ENCODE data around the gene USH1G.

The USH1G gene

DNA sequence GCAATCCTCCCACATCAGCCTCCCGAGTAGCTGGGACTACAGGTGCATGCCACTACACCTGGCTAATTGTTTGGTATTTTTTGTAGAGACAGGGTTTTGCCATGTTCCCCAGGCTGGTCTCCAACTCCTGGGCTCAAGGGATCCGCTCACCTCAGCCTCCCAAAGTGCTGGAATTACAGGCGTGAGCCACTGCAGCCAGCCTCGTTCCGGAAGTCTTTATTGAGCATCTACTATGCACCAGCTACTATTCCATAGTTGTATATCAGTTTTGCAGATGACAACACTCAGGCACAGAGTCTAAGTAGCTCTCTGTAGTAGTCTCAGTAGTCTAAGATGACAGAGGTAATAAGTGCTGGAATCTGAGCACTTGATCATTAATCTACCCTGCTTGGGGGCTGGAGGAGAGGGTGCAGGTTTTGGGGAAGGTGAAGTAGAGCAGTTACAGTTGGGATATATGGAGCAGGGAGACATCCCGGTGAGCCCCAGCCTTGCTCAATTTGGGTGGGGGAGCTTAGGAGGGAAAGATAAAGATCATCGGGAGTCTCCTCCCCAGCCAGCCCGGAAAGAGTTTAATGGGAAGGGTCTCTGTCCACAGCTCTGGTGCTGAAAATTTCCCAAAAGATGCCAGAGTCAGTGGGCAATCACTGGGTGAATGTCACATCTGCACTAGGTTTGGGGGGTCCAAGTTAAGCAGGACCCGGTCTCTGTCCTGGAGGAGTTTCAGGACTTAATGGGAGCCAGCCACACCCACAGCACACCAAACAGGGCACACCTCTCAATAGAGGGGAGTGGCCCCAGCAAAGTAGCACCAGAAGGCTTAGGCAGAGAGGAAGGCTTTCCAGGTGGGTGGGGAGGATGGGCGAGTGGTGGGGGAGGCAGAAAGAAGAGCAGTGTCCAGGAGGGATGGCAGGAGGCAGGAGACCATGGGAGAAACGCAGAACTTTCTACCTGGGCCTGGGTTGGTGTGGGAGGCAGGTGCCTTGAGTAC, 14.3 kb upstream of the USH1G start:
- TF ChIP-seq POLR2A (IDR thresholded peaks at IDR 0.05; ENCODE audit: extremely low read depth, insufficient read length) (no peak), MYC (IDR thresholded peaks at IDR 0.05; ENCODE audit: low read depth, low read length) (no peak)
- TF ChIP-seq, protein P1, sequence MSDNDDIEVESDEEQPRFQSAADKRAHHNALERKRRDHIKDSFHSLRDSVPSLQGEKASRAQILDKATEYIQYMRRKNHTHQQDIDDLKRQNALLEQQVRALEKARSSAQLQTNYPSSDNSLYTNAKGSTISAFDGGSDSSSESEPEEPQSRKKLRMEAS (IDR thresholded peaks at IDR 0.05; ENCODE audit: low read depth, low read length): no peak
- TF ChIP-seq, protein P2, sequence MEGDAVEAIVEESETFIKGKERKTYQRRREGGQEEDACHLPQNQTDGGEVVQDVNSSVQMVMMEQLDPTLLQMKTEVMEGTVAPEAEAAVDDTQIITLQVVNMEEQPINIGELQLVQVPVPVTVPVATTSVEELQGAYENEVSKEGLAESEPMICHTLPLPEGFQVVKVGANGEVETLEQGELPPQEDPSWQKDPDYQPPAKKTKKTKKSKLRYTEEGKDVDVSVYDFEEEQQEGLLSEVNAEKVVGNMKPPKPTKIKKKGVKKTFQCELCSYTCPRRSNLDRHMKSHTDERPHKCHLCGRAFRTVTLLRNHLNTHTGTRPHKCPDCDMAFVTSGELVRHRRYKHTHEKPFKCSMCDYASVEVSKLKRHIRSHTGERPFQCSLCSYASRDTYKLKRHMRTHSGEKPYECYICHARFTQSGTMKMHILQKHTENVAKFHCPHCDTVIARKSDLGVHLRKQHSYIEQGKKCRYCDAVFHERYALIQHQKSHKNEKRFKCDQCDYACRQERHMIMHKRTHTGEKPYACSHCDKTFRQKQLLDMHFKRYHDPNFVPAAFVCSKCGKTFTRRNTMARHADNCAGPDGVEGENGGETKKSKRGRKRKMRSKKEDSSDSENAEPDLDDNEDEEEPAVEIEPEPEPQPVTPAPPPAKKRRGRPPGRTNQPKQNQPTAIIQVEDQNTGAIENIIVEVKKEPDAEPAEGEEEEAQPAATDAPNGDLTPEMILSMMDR (IDR thresholded peaks at IDR 0.05; ENCODE audit: low read depth, low read length): no peak
- no peak for DNase-seq (ENCODE audit: low read depth)
- H3K4me3 ChIP-seq (ENCODE audit: low read depth, low read length): no peak overlapping the region

DNA sequence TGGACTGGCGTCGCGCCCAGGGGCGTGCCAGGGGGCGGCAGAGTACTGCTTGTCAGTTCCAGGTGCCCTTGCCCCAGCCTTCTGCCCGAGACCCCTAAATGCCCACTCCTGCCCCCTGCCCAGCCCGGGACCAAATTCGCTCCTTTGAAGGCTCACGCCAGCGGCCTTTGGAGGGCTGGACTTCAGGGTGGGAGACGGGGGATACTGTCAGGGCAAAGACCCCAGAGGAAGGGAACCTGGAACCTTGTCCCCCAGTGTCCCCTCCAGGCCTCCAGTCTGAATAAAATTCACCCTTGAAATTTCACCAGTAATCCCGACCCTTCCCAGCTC, 13.4 kb upstream of the USH1G start:
- H3K4me3 ChIP-seq (ENCODE audit: low read depth, low read length): no peak overlapping the region
- TF ChIP-seq POLR2A (IDR thresholded peaks at IDR 0.05; ENCODE audit: extremely low read depth, insufficient read length): no peak
- no peak for DNase-seq (ENCODE audit: low read depth)

DNA sequence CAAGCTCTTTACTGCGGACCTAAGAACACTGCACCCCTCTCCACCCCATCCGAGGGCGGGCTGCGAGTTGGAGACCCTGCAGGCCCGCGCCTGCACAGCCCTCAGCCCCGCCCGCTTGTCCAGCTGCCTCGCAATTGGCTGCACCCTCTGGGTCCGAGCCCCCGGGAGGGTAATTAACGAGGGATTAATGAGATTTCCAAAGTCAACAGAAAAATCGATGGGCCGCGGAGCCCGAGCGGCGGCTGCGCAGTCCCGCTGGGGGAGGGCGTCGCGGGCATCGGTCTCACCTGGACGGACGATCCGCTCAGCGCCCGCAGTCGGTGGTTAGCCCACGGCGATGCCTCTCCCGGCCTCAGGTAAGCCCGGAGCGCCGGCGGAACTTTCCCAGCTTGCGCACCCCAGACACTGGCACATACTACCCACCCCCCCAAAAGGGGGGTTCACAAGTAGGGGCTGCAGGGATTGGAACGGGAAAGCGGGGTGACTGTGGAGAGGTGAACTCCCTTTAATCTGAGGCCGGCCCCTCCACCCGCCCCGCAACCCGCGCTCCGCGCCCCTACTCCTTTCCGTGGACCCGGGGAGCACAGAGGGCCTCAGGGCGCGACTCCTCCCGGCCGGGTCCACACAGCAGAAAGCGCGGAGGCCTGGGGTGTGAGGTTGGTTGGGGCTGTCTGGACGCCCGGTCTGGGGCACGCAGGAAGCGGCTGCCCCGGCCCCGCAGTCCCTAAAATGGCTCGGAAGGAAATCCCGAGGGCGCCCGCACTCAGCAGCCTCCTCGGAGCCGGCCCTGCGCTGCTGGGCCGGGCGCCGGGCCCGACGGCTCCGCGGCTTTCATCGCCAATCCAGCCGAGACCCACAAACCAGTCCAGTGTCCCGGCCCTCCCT, 12.8 kb upstream of the USH1G start, which contains the start of gene OTOP3:
TSS of gene OTOP3 (plus strand) at position 314 of the 885 bp plus-strand sequence. CDS start at position 338, 24 bp downstream.
- DNase-seq (ENCODE audit: low read depth): no peak
- no peak within 1 kb of the TSS for H3K4me3 ChIP-seq (ENCODE audit: low read depth, low read length)
- TF ChIP-seq MYC (IDR thresholded peaks at IDR 0.05; ENCODE audit: low read depth, low read length) (no peak), POLR2A (IDR thresholded peaks at IDR 0.05; ENCODE audit: extremely low read depth, insufficient read length) (no peak)
- TF ChIP-seq, protein P2 (IDR thresholded peaks at IDR 0.05; ENCODE audit: low read depth, low read length): no peak
- TF ChIP-seq, protein P1 (IDR thresholded peaks at IDR 0.05; ENCODE audit: low read depth, low read length): no peak

DNA sequence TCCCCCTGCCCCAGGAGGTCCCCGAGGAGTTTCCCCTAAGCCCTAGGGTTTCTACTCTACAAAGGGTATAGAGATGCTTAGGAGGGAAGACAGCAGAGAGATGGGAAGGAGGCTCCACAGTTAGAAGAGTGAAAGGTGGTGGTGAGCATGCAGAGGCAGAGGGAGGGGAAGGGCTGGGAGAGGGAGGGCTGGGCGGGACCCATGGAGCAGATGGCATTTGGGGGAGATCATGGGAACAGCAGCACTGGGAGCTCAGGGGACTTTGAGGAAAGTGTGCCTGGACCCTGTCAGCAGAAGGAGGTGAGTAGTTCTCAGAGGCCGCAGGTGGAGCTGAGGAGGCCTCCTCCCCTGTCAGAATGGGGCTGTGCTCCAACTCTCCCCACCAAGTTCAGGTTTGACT, 12.0 kb upstream of the USH1G start:
- DNase-seq (ENCODE audit: low read depth): no peak
- TF ChIP-seq, protein P2 (IDR thresholded peaks at IDR 0.05; ENCODE audit: low read depth, low read length): no peak
- TF ChIP-seq, protein P1 (IDR thresholded peaks at IDR 0.05; ENCODE audit: low read depth, low read length): no peak
- TF ChIP-seq POLR2A (IDR thresholded peaks at IDR 0.05; ENCODE audit: extremely low read depth, insufficient read length) (no peak), MYC (IDR thresholded peaks at IDR 0.05; ENCODE audit: low read depth, low read length) (no peak)
- H3K4me3 ChIP-seq (ENCODE audit: low read depth, low read length): no peak overlapping the region

DNA sequence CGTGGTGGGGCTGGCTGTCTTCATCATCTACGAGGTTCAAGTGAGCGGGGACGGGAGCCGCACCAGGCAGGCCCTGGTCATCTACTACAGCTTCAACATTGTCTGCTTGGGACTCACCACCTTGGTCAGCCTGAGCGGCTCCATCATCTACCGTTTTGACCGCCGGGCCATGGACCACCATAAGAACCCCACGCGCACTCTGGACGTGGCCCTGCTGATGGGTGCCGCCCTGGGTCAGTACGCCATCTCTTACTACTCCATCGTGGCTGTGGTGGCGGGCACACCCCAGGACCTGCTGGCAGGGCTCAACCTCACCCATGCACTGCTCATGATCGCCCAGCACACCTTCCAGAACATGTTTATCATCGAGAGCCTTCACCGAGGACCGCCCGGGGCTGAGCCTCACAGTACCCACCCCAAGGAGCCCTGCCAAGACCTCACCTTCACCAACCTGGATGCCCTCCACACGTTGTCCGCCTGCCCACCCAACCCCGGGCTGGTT, 7.5 kb upstream of the USH1G start:
- no peak overlapping the region for H3K4me3 ChIP-seq (ENCODE audit: low read depth, low read length)
- no peak for DNase-seq (ENCODE audit: low read depth)
- TF ChIP-seq, protein P2 (IDR thresholded peaks at IDR 0.05; ENCODE audit: low read depth, low read length): no peak
- TF ChIP-seq, protein P1 (IDR thresholded peaks at IDR 0.05; ENCODE audit: low read depth, low read length): no peak
- TF ChIP-seq MYC (IDR thresholded peaks at IDR 0.05; ENCODE audit: low read depth, low read length) (no peak), POLR2A (IDR thresholded peaks at IDR 0.05; ENCODE audit: extremely low read depth, insufficient read length) (no peak)
